Activated CD8-positive, alpha-beta memory T cell treated with anti-CD3 and anti-CD28 coated beads for 4 hours (primary cell): ENCODE measurements around the gene ABO.
"Not testable (repeated sequence)": the region's sequence is repeated elsewhere in the genome, so short reads cannot be mapped to it uniquely, and the experiment has no call there.

Experiments used
- DNase-seq, 2 donors: peaks; one replicate each; pipeline ENCODE4 v3.0.0-alpha.2; 2020; ENCODE audit warnings: low read depth in 2 of 2

Gene ABO

DNA sequence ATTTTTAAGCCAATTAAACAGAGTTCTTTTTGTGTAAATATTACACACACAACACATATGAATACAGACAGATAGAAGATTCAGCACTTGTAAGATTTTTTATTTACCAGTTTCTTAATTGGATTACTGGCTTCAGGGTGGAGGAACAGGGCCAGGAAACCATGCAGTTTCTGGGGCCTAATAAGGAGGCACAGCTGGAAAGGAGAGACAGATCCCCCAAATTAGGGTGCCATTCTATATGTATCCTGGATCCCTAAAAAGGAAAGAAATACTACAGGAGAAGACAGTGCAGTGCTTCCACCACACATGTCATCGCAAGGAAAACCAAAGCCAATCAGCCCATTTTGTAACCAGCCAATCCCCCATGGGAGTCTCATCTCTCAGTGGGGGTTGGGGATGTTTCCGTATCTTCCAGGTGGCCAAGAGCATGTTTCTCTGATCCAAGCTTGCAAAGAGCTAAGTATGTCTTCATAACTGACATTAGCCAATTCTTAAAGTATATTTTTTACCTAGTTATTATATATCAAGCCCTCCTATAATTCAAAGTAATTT lies 15.8 kb upstream of the ABO start:
- DNase-seq, result no peak

DNA sequence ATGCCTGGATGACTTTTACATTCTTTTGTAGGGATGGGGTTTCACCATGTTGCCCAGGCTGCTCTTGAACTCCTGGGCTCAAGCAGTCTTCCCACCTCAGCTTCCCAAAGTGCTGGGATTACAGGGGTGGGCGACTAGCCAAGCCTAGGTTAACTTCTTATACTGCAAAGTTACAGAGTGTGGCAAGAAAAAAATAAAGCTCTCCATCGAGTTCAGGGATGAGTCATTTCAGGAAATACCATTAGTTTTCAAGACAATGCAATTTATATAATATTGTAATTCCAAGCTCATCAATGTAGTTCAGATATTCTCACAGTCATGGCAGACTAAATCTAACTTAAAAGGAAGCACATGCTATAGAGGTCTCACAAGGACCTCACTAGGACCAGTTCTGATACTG lies 11.5 kb upstream of the ABO start:
- no peak for DNase-seq

DNA sequence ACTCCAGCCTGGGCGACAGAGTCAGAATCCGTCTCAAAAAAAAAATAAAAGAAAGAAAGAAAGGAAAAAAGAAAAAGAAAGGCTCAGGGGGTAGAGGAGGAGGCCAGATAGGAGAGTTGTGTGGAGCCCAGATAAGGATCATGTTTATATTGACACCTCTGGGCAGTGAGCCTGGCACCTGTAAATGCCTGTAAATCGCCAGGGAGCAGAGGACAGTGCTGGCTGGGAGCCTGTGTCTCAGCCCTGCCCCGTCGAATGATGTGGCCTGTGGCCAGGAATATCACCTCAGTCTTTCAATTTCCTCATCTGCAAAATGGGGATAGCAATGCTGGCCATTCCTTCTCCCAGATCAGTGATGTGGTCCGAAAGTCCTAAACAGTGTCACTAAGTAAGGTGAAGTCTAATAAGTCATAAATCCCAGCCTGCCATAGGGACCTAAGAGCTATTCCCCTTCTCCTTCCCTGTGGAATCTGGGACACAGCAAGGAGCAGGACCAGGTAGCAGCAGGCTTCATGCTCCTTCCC lies 10.3 kb upstream of the ABO start:
- no peak for DNase-seq

DNA sequence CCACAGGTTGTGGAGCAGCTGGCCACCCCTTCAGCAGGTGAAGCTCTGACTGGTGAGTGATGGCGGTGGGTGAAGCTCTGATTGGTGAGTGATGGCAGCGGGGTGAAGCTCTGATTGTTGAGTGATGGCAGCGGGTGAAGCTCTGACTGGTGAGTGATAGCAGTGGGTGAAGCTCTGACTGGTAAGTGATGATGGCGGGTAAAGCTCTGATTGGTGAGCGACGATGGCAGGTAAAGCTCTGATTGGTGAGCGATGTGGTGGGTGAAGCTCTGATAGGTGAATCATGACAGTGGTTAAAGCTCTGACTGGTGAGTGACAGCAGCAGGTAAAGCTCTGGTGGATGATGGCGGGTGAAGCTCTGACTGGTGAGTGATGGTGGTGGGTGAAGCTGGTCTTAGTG lies 9.4 kb upstream of the ABO start:
- DNase-seq, result no peak

DNA sequence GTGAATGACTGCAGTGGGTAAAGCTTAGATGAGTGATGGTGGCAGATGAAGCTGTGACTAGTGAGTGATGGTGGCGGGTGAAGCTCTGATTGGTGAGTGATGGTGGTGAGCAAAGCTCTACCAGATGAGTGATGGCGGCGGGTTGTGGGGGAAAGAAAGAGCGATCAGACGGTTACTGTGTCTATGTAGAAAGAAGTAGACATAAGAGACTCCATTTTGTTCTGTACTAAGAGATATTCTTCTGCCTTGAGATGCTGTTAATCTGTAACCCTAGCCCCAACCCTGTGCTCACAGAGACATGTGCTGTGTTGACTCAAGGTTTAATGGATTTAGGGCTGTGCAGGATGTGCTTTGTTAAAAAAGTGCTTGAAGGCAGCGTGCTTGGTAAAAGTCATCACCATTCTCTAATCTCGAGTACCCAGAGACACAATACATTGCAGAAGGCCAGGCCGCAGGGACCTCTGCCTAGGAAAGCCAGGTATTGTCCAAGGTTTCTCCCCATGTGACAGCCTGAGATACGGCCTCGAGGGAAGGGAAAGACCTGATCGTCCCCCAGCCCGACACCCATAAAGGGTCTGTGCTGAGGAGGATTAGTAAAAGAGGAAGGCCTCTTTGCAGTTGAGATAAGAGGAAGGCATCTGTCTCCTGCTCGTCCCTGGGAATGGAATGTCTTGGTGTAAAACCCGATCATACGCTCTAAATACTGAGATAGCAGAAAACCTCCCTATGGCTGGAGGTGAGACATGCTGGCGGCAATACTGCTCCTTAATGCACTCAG lies 8.4 kb upstream of the ABO start:
- DNase-seq, result not testable (repeated sequence)

DNA sequence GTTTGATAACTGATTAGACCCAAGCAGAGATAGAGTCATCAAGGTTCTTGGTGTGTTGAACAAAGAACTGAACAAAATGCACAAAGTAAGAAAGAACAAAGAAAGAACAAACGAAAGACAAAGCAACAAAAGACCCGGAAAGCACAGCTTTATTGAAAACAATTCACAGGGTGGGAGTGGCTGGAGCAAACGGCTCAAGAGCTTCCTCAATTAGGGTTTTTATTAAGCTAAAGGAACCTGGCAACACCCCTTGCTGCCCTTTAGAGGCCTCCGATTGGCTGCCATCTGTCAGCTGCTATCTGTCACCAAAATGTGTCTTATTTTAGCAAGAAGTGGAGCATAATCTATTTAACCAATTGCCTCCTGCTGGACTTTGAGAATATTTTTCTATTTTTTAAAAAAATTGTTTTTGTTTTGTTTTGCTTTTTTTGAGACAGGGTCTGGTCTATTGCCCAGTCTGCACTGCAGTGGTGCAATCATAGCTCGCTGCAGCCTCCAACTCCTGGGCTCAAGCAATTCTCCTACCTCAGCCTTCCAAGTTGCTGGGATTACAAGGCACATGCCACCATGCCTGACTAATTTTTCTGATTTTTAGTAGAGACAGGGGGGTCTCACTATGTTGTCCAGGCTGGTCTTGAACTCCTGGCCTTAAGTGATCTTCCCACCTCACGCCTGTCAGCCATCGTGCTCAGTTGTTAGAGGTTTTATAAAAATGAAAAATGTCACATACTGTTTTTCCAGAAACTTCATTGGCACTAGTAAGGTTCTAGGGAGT lies 7.7 kb upstream of the ABO start:
- DNase-seq, result no peak

DNA sequence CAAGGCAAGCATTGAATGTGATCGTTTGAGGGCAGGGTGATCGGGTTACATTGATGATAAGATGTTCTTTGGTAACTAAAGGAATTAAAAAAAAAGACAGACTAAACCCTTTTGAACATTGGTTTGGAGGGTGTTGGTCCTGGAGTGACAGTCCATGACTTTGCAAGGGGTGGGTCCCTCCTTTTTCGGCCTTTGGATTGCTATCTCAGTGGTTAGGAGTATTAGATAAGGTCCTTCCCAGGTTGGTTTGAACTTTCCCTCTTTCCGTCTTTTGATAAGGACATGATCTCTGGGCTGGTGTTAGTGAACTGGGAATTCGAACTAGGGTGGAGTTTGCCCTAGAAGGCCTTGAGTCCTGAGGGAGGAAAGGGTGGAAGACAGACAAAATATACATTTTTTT lies 5.4 kb upstream of the ABO start:
- DNase-seq, result no peak

DNA sequence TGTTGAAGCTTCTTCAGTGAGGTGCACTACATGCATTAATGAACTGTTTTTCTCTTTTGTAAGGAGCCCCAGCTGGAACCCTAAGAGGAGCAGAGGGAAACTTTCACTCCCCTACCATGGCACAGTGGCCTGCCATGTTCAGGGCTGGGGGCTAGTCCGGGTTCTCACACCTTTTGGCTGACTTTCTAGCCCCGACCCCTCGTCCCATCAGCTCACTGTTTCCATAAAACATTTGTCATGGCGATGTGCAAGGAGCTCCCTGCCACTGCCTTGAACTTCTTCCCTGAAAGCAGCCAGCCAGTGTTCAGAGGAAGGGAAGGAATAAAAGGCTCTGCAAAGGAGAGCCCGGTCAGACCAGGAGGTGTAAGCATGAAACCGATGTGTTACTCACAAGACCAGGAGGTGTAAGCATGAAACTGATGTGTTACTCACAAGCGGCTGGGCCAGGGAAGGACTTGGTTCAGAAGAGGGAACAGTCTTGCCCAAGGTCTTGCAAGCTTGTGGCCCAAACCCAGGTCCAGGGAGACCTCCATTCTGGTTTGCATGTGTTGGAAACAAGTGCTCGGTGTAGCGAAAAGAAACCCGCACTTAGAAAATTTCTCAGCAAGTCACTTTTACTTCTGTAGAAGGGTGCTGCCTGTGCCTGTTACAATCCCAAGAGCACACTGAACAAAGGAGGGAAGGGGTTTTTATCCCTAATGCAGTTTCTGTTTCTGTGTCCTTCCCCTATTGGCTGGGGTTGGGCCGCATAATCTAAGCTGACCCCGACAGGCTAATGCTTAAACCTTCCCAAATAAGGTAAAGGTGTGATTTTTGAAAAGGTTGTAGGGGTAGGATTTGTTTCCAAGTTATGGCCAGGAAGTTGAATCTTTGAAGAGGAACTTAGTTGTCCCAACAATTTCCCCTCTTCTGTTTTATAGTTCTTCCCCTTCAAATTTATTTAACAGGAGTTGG lies 3.4 kb upstream of the ABO start:
- no peak for DNase-seq

DNA sequence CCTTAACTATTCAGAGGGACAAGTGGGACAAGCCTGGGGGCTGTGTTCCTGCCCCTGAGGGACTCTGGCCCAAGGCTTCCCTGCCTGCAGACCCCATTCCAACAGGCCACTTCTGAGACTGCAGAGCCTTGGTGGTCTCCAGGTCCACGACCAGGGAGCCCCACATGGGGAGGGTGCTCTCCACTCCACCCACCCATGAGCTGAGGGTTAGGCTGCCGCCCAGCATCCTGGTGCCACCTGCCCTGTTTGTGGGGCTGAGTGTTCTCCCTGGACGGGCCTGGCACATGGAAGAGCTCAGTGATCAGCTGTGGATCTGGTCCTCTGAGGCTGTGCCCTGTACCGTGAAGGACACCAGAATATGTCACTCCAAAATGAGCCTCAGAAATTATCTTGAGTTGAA lies 2.5 kb upstream of the ABO start:
- DNase-seq, result no peak

DNA sequence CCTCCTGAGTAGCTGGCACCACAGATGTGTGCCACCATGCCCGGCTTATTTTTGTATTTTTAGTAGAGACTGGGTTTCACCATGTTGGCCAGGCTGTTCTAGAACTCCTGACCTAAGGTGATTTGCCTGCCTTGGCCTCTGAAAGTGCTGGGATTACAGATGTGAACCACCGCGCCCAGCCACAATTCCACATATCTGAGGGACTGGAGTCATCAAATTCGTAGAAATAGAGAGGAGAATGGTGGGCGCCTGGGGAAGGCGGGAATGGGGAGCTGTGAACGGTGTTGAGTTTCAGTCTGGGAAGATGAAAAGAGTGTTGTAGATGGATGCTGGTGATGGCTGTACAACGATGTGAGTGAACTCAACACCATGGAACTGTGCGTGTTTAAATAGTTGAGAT lies 1.9 kb upstream of the ABO start:
- DNase-seq, result no peak

DNA sequence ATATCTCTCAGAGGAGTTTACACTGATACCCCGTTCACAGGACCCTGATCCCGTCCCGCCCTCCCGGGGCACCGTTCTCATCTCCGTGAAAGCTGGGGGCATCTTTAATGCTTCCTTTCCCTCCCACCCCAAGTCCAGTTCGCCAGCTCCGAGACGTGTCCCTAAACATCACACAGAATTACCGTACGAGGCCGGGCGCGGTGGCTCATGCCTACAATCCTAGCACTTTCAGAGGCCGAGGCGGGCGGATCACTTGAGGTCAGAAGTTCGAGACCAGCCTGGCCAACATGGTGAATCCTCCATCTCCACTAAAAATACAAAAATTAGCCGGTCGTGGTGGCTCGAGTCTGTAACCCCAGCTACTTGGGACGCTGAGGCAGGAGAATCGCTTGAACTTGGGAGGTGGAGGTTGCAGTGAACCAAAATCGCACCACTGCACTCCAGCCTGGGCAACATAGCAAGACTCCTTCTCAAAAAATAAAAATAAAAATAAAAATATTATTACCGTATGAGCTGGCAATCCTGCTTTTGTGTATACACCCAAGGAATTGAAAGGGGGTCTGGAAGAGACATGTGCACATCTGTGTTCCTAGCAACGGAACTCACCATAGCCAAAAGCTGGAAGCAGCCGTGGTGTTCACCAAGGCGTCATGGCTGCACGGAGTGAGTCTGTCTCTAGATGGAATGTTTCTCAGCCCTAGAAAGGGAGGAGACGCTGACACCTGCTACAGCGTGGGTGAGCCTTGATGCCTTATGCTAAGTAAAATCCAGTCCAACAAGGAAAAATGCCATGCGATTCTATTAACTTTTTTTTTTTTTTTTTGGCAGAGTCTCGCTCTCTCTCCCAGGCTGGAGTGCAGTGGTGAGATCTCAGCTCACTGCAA lies 1.2 kb upstream of the ABO start:
- no peak for DNase-seq

DNA sequence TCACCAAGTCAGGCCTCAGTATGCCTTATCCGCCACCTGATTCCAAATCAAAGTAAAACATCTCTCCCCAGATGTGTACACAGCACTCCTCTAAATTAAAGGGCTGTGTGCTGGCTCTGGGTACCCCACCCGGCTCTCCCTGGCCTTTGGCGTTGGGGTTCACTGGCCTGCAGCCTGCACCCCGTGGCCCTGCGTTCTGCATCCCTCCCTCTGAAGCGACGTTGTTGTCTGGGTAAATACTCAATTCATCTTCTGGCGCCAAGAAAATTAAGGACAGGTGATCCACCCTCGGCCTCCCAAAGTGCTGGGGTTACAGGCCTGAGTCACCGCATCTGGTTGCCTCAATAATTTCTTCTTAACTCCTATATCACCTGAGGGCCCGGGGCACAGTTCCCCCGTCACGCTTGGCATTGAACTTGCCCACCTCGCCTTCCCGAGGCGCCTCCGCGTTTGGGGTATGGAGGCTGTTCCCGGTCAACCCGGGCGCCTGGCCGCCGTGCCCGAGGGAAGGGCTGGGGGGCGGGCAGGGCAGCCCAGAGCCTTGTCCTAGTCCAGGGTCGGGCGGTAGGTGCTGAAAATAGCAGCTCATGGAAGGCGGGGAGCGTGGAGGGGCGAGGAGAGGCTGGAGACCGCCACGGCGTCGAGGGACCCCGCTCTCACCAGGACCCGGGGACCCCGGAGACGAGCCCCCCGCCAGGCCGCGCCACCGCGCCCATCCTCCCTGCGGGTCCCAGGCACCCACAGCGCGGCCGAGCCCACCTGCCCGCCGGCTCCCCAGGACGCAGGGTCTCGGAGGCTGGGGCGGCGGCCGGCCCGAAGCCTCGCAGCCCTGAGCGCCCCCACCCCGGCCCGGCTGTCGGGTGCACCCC lies 531 bp downstream of the ABO start:
- DNase-seq, result no peak

DNA sequence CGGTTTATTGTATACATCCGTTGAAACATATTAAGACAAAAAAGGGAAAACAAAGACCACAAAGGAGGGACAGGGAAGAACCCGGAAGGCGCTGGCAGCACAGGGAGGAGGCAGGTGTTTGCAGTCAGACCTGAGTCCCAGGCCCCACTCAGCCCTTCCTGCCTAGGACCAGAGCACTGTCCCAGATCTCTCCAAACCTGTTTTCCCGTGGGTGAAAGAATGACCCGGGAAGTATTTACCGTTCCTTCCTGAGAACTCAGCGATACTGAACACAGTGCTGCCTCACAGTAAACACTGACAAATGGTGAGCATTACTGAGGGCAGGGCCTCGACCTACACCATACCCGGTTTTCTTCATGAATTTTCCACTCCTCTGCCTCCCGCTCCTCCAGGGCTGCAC lies 1.2 kb downstream of the ABO start:
- DNase-seq, result no peak

DNA sequence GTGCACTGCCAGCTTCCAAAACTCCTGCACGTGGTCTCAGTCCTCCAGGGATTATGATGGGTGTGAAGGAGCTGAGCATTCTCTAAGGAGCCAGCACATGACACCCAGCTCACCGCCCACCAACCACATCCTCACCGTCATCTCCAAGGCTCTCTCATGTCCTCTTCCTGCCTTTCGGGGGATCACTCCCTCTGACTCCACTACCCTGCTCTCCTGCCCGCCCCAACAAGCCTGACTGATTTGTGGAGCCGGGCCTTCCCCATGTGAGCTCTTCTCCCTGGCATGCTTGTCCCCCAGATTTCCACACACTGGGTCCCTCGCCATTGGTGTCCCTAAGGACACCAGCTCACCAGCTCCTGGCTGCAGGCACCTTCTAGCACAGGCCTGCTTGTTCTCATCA lies 1.9 kb downstream of the ABO start:
- no peak for DNase-seq

DNA sequence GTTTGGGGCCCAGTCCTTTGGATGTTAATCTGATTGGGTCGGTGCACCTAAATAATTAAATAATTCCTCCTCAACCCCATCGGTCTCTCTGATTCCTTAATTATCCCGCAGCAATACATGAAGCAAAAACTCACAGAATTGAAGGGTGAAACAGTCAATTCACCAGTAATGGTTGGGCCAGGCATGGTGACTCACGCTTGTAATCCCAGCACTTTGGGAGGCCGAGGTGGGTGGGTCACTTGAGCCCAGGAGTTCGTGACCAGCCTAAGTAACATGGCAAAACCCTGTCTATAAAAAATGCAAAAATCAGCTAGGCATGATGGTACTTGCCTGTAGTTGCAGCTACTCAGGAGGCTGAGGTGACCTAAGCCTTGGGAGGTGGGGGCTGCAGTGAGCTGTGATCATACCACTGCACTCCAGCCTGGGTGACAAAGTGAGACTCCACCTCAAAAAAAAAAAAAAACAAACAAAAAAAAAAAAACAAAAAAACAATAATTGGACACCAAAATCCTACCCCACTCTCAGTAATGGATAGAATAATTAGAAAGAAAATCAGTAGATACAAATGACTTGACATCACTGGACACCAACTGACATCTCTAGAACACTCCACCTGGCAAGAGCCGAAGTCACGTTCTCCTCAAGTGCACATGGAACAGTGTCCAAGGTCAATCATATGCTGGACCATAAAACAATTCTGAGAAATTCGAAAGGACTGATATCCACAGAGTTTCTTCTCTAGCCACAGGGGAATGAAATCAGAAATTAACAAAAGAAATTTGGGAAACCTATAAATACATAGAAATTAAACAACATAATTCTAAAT lies 5.3 kb downstream of the ABO start:
- DNase-seq, result no peak

DNA sequence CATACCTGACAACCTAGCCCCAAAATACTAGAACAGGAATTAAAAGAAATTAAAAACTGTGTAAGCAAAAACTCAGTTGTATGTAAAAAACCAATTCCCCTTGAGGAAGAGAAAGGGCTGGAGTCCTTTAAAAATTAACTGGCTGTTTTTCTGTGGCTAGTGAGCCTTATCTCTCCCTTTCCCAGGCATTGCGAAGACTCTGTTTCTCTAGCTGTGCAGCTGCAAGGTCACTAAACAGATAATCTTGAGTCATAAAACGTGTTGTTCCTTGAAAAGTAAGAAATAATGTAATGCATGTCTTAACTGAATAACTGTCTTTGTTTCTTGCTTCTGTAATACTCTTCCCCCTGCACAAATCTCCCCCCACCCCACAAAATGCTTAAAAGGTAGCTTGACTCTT lies 5.9 kb downstream of the ABO start:
- DNase-seq, result not testable (repeated sequence)

DNA sequence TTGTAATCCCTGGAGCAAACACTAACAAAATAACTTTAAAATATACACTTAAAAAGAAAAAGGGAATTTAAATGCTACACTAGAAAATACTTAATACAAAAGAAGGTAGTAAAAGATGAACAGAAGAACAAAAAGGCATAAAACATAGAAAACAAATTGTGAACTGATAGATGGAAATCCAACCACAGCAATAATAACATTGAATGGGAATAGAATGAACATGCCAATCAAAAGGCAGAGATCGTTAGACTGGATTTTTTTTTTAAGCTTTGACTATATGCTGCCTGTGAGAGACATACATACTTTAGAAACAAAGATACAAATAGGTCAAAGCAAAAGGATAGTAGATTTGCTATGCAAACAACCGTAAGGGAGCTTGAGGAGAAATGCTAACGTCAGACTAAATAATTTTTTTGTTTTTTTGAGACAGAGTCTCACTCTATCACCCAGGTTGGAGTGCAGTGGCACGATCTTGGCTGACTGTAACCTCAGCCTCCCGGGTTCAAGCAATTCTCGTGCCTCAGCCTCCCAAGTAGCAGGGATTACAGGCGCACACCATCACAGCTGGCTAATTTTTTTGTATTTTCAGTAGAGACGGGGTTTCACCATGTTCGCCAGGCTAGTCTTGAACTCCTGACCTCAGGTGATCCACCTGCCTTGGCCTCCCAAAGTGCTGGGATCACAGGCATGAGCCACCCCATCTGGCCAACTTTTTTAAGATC lies 6.5 kb downstream of the ABO start:
- DNase-seq, result no peak

DNA sequence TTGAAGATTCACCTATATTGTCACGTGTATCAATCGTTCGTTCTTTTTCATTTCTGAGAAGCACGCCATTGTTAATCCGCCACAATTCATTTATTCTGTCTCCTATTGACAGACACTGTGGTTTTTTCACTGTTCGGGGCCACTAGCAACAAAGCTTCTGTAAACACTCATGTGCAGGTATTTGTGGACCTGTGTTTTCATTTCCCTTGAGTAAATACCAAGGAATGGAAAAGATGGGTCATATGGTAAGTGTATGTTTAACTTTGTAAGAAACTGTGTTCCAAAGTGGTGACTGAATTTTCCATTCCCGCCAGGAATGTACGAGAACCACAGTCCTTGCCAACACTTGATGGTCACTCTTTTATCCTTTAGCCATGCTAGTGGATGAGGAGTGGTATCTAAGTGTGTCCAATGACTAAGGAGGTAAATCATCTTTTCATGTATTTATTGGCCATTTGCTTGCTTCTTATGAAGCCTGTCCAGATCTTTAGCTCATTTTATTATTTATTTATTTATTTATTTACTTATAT lies 10.7 kb downstream of the ABO start:
- no peak for DNase-seq
